Coronary artery (tissue), 2 donors: ENCODE measurements around the gene ZNF627.
"Not testable (repeated sequence)": the region's sequence is repeated elsewhere in the genome, so short reads cannot be mapped to it uniquely, and the experiment has no call there.

Experiments
- DNase-seq: peaks from one replicate; pipeline ENCODE4 v3.0.0-alpha.2; 2017; ENCODE audit warnings: low spot score
- H3K27ac ChIP-seq, 2 donors: fragments of 200-600 bp; sonication (generic); one replicate each; pipeline ENCODE4 v1.5.1; 2016 to 2019
- H3K4me3 ChIP-seq: fragments of 200-600 bp; sonication (generic); 2 replicates; pipeline ENCODE4 v1.5.1; 2016; ENCODE audit warnings: mild to moderate bottlenecking, moderate library complexity
- CTCF ChIP-seq: fragments of 200-600 bp; sonication (generic); IDR thresholded peaks from one replicate; pipeline ENCODE4 v1.5.1; 2019; ENCODE audit warnings: antibody characterized with exemption

ZNF627 gene

GRCh38 chr19:11566164-11566563 lies 31.1 kb upstream of the ZNF627 start:
- no peak overlapping the region for H3K4me3 ChIP-seq
- TF ChIP-seq CTCF, result no peak
- no peak for DNase-seq
- no peak overlapping the region for H3K27ac ChIP-seq

DNA sequence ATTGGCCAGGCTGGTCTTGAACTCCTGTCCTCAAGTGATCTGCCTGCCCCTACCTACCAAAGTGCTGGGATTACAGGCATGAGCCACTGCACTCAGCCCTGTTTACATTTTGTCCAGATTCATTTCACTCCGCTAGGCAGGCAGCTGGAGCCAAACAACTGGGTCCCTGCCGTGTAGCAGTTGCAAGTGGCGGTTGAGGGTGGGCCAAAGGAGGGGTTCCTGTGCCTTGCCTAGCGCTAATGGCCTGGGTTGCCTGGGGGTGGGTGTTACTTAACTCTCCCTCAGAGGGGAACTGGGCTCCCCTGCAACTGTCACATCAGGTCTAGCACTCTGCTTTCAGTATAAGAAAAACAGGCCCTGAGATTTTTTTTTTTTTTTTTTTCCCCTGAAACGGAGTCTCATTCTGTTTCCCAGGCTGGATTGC lies 27.2 kb upstream of the ZNF627 start:
- TF ChIP-seq CTCF, result no peak
- DNase-seq, result no peak
- H3K4me3 ChIP-seq, result no peak overlapping the region
- H3K27ac ChIP-seq, result no peak overlapping the region

DNA sequence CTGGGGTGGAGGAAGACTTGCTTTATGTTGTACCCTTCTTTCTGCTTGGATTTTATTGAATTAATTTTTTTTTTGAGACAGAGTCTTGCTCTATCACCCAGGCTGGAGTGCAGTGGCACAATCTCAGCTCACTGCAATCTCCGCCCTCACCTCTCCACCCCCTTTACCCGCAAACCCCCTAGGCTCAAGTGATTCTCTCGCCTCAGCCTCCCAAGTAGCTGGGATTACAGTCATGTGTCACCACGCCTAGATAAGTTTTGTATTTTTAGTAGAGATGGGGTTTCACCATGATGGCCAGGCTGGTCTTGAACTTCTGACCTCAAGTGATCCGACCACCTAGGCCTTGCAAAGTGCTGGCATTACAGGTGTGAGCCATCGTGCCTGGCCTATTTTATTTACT lies 23.9 kb upstream of the ZNF627 start:
- not testable (repeated sequence) for H3K27ac ChIP-seq, DNase-seq, H3K4me3 ChIP-seq

DNA sequence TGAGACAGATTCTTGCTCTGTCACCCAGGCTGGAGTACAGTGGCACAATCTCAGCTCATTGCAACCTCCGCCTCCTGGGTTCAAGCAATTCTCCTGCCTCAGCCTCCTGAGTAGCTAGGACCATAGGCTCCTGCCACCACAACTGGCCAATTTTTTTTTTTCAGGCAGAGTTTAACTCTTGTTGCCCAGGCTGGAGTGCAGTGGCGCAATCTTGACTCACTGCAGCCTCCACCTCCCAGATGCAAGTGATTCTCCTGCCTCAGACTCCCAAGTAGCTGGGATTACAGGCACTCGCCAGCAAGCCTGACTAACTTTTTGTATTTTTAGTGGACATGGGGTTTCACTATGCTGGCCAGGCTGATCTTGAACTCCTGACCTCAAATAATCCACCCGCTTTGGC lies 23.5 kb upstream of the ZNF627 start:
- H3K4me3 ChIP-seq, H3K27ac ChIP-seq, DNase-seq: not testable (repeated sequence)

GRCh38 chr19:11574689-11575088 lies 22.6 kb upstream of the ZNF627 start:
- TF ChIP-seq CTCF, result no peak
- Histone ChIP-seq H3K4me3 (no peak overlapping the region), H3K27ac (no peak overlapping the region)
- DNase-seq, result no peak

DNA sequence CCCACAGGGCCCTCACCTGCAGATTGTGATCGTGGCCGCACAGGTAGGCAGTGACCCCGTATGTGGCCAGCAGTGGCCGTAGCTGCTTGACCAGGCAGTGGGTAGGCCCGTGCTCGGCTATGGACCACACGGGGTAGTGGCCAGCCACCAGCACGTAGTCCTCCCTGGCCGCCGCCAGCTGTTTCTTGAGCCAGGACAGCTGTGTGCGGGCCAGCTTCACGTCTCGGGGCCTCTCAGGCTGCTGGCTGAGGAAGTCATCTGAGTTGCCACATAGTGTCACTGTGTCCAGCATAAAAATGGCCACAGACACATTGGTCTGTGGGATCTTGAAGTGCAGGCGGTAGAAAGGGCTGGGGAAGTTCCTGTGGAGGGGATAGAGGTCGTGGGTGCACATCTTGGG lies 21.1 kb upstream of the ZNF627 start:
- no peak overlapping the region for H3K4me3 ChIP-seq
- DNase-seq, result no peak
- TF ChIP-seq CTCF, result no peak
- H3K27ac ChIP-seq, result no peak overlapping the region

GRCh38 chr19:11577451-11578257 lies 19.6 kb upstream of the ZNF627 start, which contains the start of gene ACP5:
Gene ACP5, minus strand, starts transcription at chr19:11577645. Its CDS starts 328 bp downstream, at chr19:11577317.
- TF ChIP-seq CTCF, result no peak
- H3K27ac ChIP-seq, result peak within 1 kb of the TSS in 1 of 2 donors; percentile 31
- no peak for DNase-seq
- peak within 1 kb of the TSS; percentile 64 for H3K4me3 ChIP-seq

- Histone ChIP-seq H3K4me3 (peak overlapping the region; percentile 64), H3K27ac (peak overlapping the region in 1 of 2 donors; percentile 26)
- no peak for DNase-seq
- no peak for TF ChIP-seq CTCF
Measured at GRCh38 chr19:11578258-11579142, 18.8 kb upstream of the ZNF627 start.
